Measurements from ENCODE around the gene CX3CR1.

CX3CR1 gene

DNA sequence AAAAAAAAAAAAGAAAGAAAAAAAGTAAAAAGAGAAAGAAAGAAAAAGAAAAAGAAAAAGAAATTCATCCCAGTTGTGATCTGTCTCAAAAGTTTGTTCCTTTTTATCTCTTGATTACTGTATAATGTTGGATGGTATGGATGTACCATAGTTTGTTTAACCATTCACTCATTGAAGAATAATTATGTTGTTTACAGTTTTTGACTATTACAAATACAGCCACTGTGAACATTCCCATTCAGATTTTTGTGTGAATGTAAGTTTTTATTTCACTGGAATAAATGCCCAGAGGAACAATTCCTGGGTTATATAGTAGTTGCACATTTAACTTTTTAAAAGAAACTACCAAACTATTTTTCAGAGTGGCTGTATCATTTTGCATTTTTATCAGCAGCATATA lies 39.4 kb upstream of the CX3CR1 start:
- H3K27me3 ChIP-seq (ENCODE audit: control insufficient read depth, insufficient read depth, low read length, poor library complexity, severe bottlenecking): no peaks in the 10 kb centered on the region
- H3K4me1 ChIP-seq (ENCODE audit: control insufficient read depth, insufficient read depth, low read length): no peaks in the 10 kb centered on the region

GRCh38 chr3:39318301-39318700 lies 38.5 kb upstream of the CX3CR1 start:
- H3K27ac ChIP-seq (ENCODE audit: insufficient read depth, low read depth, low read length, poor library complexity, severe bottlenecking): no peak overlapping the region
- H3K36me3 ChIP-seq (ENCODE audit: control insufficient read depth, insufficient read depth, low read length): no peaks in the 10 kb centered on the region
- 94 to 96% methylated on average over 1 of the region's 1 CpG for WGBS, 2 experiments

More for the DNA sequence above, 39.4 kb upstream of the CX3CR1 start:
- Histone ChIP-seq H3K27ac (ENCODE audit: insufficient read depth, low read depth, low read length, poor library complexity, severe bottlenecking) (no peak overlapping the region), H3K9me3 (ENCODE audit: control insufficient read depth, low read length) (no peaks in the 10 kb centered on the region), H3K36me3 (ENCODE audit: control insufficient read depth, insufficient read depth, low read length) (no peaks in the 10 kb centered on the region), H3K4me3 (ENCODE audit: insufficient read depth, low read depth, low read length) (no peak overlapping the region)

GRCh38 chr3:39317571-39318169 lies 37.8 kb upstream of the CX3CR1 start:
- no peak overlapping the region for H3K4me3 ChIP-seq (ENCODE audit: insufficient read depth, low read depth, low read length)
- H3K36me3 ChIP-seq (ENCODE audit: control insufficient read depth, insufficient read depth, low read length): no peaks in the 10 kb centered on the region
- no peaks in the 10 kb centered on the region for H3K9me3 ChIP-seq (ENCODE audit: control insufficient read depth, low read length)
- H3K27ac ChIP-seq (ENCODE audit: insufficient read depth, low read depth, low read length, poor library complexity, severe bottlenecking): no peak overlapping the region
- no peaks in the 10 kb centered on the region for H3K27me3 ChIP-seq (ENCODE audit: control insufficient read depth, insufficient read depth, low read length, poor library complexity, severe bottlenecking)
- no peaks in the 10 kb centered on the region for H3K4me1 ChIP-seq (ENCODE audit: control insufficient read depth, insufficient read depth, low read length)
- WGBS, 2 experiments: 90 to 91% methylated on average over 2 of the region's 2 CpGs

More at GRCh38 chr3:39318301-39318700, 38.5 kb upstream of the CX3CR1 start:
- Histone ChIP-seq H3K9me3 (ENCODE audit: control insufficient read depth, low read length) (no peaks in the 10 kb centered on the region), H3K4me1 (ENCODE audit: control insufficient read depth, insufficient read depth, low read length) (no peaks in the 10 kb centered on the region), H3K4me3 (ENCODE audit: insufficient read depth, low read depth, low read length) (no peak overlapping the region), H3K27me3 (ENCODE audit: control insufficient read depth, insufficient read depth, low read length, poor library complexity, severe bottlenecking) (no peaks in the 10 kb centered on the region)

GRCh38 chr3:39315420-39315819 lies 35.6 kb upstream of the CX3CR1 start:
- Histone ChIP-seq H3K27me3 (ENCODE audit: control insufficient read depth, insufficient read depth, low read length, poor library complexity, severe bottlenecking) (no peaks in the 10 kb centered on the region), H3K4me1 (ENCODE audit: control insufficient read depth, insufficient read depth, low read length) (no peaks in the 10 kb centered on the region), H3K27ac (ENCODE audit: insufficient read depth, low read depth, low read length, poor library complexity, severe bottlenecking) (no peak overlapping the region), H3K4me3 (ENCODE audit: insufficient read depth, low read depth, low read length) (no peak overlapping the region), H3K36me3 (ENCODE audit: control insufficient read depth, insufficient read depth, low read length) (no peaks in the 10 kb centered on the region), H3K9me3 (ENCODE audit: control insufficient read depth, low read length) (no peaks in the 10 kb centered on the region)
- WGBS, 2 experiments: no CpG with 5 or more reads among the region's 1 CpG

DNA sequence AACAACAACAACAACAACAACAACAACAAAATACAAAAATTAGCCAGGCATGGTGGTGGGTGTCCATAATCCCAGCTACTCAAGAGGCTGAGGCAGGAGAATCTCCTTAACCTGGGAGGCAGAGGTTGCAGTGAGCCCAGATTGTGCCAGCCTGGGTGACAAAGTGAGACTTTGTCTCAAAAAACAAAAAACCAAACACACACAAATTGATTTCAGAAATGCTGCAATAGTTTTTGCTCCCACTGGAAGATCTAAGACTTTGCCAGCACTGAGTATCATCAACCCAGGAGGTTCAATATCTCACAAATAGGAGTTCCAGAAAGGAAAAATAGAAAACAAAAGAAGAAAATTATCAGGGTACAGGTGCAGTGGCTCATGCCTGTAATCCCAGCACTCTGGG lies 33.5 kb upstream of the CX3CR1 start:
- no peaks in the 10 kb centered on the region for H3K27me3 ChIP-seq (ENCODE audit: control insufficient read depth, insufficient read depth, low read length, poor library complexity, severe bottlenecking)
- H3K9me3 ChIP-seq (ENCODE audit: control insufficient read depth, low read length): no peaks in the 10 kb centered on the region
- H3K36me3 ChIP-seq (ENCODE audit: control insufficient read depth, insufficient read depth, low read length): no peaks in the 10 kb centered on the region
- H3K4me1 ChIP-seq (ENCODE audit: control insufficient read depth, insufficient read depth, low read length): no peaks in the 10 kb centered on the region
- H3K4me3 ChIP-seq (ENCODE audit: insufficient read depth, low read depth, low read length): no peak overlapping the region
- no peak overlapping the region for H3K27ac ChIP-seq (ENCODE audit: insufficient read depth, low read depth, low read length, poor library complexity, severe bottlenecking)

DNA sequence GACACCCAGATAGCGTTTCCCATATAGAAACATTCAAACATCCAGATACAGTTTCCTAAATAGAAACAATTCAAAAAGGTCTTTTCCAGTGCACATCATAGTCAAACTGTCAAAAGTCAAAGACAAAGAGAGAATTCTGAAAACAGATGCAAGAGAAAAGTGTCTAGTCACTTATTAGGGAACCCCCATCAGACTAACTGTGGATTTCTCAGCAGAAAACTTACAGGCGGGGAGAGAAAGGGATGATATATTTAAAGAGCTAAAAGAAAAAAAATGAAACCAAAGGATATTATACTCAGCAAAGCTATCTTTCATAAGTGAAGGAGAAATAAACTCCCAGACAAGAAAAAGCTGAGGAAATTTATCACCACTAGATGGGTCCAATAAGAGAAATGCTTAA lies 22.3 kb upstream of the CX3CR1 start:
- 79 to 100% methylated on average over 1 to 2 of the region's 2 CpGs for WGBS, 2 experiments

GRCh38 chr3:39299279-39299678 lies 19.4 kb upstream of the CX3CR1 start:
- no peaks in the 10 kb centered on the region for H3K36me3 ChIP-seq (ENCODE audit: control insufficient read depth, insufficient read depth, low read length)
- H3K27me3 ChIP-seq (ENCODE audit: control insufficient read depth, insufficient read depth, low read length, poor library complexity, severe bottlenecking): no peaks in the 10 kb centered on the region
- H3K4me3 ChIP-seq (ENCODE audit: insufficient read depth, low read depth, low read length): no peak overlapping the region
- H3K4me1 ChIP-seq (ENCODE audit: control insufficient read depth, insufficient read depth, low read length): no peaks in the 10 kb centered on the region
- H3K9me3 ChIP-seq (ENCODE audit: control insufficient read depth, low read length): peaks cover 3% of the 10 kb centered on the region
- H3K27ac ChIP-seq (ENCODE audit: insufficient read depth, low read depth, low read length, poor library complexity, severe bottlenecking): no peak overlapping the region

More for the DNA sequence above, 22.3 kb upstream of the CX3CR1 start:
- no peak overlapping the region for H3K27ac ChIP-seq (ENCODE audit: insufficient read depth, low read depth, low read length, poor library complexity, severe bottlenecking)
- H3K36me3 ChIP-seq (ENCODE audit: control insufficient read depth, insufficient read depth, low read length): no peaks in the 10 kb centered on the region
- H3K4me1 ChIP-seq (ENCODE audit: control insufficient read depth, insufficient read depth, low read length): no peaks in the 10 kb centered on the region
- H3K9me3 ChIP-seq (ENCODE audit: control insufficient read depth, low read length): peaks cover 3% of the 10 kb centered on the region
- H3K27me3 ChIP-seq (ENCODE audit: control insufficient read depth, insufficient read depth, low read length, poor library complexity, severe bottlenecking): no peaks in the 10 kb centered on the region
- no peak overlapping the region for H3K4me3 ChIP-seq (ENCODE audit: insufficient read depth, low read depth, low read length)

GRCh38 chr3:39296197-39297077 lies 16.6 kb upstream of the CX3CR1 start:
- no peaks in the 10 kb centered on the region for H3K4me1 ChIP-seq (ENCODE audit: control insufficient read depth, insufficient read depth, low read length)
- no peak overlapping the region for H3K27ac ChIP-seq (ENCODE audit: insufficient read depth, low read depth, low read length, poor library complexity, severe bottlenecking)
- H3K9me3 ChIP-seq (ENCODE audit: control insufficient read depth, low read length): no peaks in the 10 kb centered on the region
- no peaks in the 10 kb centered on the region for H3K36me3 ChIP-seq (ENCODE audit: control insufficient read depth, insufficient read depth, low read length)
- no peaks in the 10 kb centered on the region for H3K27me3 ChIP-seq (ENCODE audit: control insufficient read depth, insufficient read depth, low read length, poor library complexity, severe bottlenecking)
- WGBS, 2 experiments: 93% methylated on average over 4 of the region's 4 CpGs
- H3K4me3 ChIP-seq (ENCODE audit: insufficient read depth, low read depth, low read length): no peak overlapping the region

GRCh38 chr3:39295184-39295775 lies 15.4 kb upstream of the CX3CR1 start:
- no peak overlapping the region for H3K27ac ChIP-seq (ENCODE audit: insufficient read depth, low read depth, low read length, poor library complexity, severe bottlenecking)
- no peak overlapping the region for H3K4me3 ChIP-seq (ENCODE audit: insufficient read depth, low read depth, low read length)
- H3K27me3 ChIP-seq (ENCODE audit: control insufficient read depth, insufficient read depth, low read length, poor library complexity, severe bottlenecking): no peaks in the 10 kb centered on the region
- H3K36me3 ChIP-seq (ENCODE audit: control insufficient read depth, insufficient read depth, low read length): no peaks in the 10 kb centered on the region
- H3K4me1 ChIP-seq (ENCODE audit: control insufficient read depth, insufficient read depth, low read length): no peaks in the 10 kb centered on the region
- WGBS, 2 experiments: 85 to 93% methylated on average over 5 of the region's 5 CpGs
- no peaks in the 10 kb centered on the region for H3K9me3 ChIP-seq (ENCODE audit: control insufficient read depth, low read length)

GRCh38 chr3:39294446-39295183 lies 14.8 kb upstream of the CX3CR1 start:
- no peaks in the 10 kb centered on the region for H3K9me3 ChIP-seq (ENCODE audit: control insufficient read depth, low read length)
- H3K27me3 ChIP-seq (ENCODE audit: control insufficient read depth, insufficient read depth, low read length, poor library complexity, severe bottlenecking): no peaks in the 10 kb centered on the region
- H3K4me3 ChIP-seq (ENCODE audit: insufficient read depth, low read depth, low read length): no peak overlapping the region
- 82 to 85% methylated on average over 10 of the region's 10 CpGs for WGBS, 2 experiments
- no peaks in the 10 kb centered on the region for H3K4me1 ChIP-seq (ENCODE audit: control insufficient read depth, insufficient read depth, low read length)
- no peak overlapping the region for H3K27ac ChIP-seq (ENCODE audit: insufficient read depth, low read depth, low read length, poor library complexity, severe bottlenecking)
- H3K36me3 ChIP-seq (ENCODE audit: control insufficient read depth, insufficient read depth, low read length): no peaks in the 10 kb centered on the region

Data from ectodermal cell (in vitro differentiated cells).